Measurements from ENCODE around the gene TMEM217. TPM values are rescaled to one million over a fixed set of nuclear protein-coding genes. Genes with fewer than 3 reads are reported as not detected.
"Not testable (repeated sequence)": the region's sequence is repeated elsewhere in the genome, so short reads cannot be mapped to it uniquely, and the experiment has no call there.

TMEM217 gene
- total RNA-seq, 1 donor from 2014 or later = 12.4 TPM

DNA sequence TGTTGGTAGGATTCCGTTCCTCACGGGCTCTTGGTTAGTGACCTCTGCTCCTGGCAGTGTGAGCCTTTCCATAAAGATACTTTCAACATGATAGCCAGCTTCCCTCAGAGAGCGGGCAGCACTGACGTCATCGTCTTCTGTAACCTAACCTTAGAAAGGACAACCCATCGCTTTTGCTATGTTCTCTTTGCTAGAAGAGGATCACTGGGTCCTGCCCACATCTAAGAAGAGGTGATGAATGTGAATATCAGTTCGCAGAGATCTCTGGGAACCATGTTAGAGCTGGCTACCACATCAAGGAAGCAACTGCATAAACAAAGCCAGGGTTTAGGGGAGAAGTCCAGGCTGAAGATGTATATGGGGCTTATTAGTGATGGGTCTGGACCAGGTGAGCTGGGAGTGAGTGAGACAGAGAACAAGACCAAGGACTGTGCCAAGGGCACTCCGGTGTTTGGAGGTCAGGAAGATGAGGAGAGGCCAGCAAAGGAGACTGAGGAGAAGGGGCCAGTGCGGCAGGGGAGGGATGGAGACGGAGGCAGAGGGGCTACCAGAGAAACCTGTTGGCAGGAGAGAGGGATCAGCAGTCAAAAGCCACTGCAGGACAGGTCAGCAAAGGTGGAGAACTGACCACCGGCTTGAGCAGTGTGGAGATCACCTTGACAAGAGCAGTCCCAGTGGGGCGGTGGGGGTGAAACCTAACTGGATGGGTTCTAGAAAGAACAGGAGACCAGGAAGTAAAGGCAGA lies 48.3 kb downstream of the TMEM217 start:
- DNase-seq = no peak

- no peak for DNase-seq
These were observed 49.2 kb downstream of the TMEM217 start for GRCh38 chr6:37208793-37209192.

GRCh38 chr6:37207903-37208456 lies 50.0 kb downstream of the TMEM217 start:
- peak; percentile 86 for DNase-seq

- DNase-seq = no peak
These were observed 51.3 kb downstream of the TMEM217 start for GRCh38 chr6:37206622-37207021.

- no peak for DNase-seq
These were observed 52.0 kb downstream of the TMEM217 start for GRCh38 chr6:37205997-37206340.

DNA sequence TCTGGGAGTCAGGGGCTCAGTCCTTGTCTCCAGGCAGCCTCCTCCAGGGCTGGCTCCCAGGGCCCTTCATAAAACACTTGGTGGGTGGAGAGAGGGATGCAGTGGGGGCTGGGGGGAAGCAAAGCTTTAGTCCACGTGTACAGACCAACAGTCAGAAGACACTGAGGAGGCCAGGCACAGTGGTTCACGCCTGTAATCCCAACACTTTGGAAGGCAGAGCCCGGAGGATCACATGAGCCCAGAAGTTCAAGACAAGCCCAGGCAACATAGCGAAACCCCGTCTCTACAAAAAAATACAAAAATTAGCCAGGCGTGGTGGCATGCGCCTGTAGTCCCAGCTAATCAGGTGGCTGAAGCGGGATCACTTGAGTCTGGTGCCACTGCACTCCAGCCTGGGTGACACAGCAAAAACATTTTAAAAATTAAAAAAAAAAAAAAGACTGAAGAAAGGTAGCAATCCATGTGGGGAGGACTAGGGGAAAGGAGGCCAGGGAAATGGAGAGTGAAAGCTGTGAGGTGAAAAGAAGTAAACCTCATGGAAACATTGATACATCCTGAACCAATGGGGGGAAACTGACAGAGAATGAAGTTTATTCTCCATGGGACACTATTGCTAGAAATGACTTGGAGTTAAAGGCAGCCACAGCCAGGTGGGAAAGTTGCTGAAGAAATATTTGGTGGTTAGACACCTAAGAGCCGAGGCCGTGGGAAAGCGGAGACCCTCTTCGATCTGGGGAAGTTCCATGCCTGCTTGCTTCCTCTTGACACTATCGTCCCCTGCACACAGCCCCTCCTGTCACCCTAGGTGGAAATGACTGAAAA lies 52.6 kb downstream of the TMEM217 start:
- no peak for DNase-seq

DNA sequence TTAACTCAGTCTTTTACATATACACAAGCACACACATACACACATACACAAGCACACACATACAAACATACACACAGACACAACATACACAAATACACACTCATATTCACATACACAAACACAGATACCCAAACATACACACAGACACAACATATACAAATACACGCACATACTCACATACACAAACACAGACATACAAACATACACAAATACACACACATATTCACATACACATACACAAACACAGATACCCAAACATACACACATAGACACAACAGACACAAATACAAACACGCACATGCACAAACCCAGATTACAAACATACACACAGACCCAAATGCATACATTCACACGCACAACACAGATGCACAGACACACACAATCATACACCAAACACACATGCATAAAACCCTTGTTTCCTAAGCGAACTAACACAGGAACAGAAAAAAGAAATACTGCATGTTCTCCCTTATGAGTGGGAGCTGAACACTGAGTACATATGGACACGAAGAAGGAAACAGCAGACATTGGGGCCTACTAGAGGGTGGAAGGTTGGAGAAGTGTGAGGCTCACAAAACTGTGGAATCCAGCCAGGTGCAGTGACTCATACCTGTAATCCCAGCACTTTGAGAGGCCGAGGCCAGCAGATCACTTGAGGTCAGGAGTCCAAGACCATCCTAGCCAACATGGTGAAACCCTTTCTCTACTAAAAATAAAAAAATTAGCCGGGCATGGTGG lies 53.8 kb downstream of the TMEM217 start:
- no peak for DNase-seq

GRCh38 chr6:37202788-37203491 lies 55.0 kb downstream of the TMEM217 start:
- no peak for DNase-seq

DNA sequence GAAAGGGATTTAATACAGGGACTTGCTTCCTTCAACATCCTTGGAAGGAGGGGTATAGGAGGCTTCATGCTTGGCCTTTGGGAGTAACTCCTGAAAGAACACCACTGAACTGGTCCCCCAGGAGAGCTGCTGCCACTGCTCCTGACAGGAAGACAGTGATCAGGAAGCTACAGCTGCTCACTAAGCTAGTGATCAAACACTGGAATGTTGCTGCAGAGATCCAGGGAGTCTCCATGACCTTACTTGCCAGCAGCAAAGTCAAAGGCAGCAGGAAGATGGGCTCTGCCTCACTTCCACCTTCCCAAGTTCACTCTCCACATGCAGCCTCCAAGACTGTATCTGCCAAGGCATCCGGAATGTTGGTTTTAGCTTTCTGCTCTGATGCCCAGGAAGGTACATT lies 56.2 kb downstream of the TMEM217 start:
- no peak for DNase-seq

DNA sequence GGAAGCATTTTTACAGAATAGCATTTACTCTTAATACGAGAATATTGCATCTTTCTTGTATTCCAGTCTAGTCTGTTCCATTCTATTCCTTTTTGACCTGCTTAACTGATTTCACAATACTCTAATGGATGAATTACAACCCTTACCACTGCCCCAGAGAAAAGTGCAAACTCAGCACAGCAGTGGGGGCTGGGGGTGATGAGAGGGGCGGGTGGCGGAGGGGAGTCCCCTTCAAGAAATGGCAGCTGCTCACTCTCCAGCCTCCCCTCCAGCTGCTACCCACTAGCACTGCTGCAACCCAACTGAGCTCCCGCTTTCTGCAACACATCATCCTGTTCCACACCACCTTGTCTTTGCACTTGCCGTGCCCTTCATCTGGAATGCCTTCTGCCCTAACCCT lies 57.9 kb downstream of the TMEM217 start:
- no peak for DNase-seq

GRCh38 chr6:37196451-37196850 lies 61.5 kb downstream of the TMEM217 start:
- DNase-seq = not testable (repeated sequence)

DNA sequence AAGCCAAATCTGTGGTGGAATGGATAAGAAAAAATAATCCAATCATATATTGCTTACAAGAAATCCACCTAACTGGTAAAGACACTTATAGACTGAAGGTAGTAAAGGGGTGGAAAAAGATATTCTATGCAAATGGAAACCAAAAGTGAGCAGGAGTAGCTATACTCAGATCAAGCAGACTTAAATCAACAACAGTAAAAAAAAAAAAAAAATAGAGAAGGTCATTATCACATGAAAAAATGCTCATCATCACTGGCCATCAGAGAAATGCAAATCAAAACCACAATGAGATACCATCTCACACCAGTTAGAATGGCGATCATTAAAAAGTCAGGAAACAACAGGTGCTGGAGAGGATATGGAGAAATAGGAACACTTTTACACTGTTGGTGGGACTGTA lies 63.1 kb downstream of the TMEM217 start:
- DNase-seq = not testable (repeated sequence)

DNA sequence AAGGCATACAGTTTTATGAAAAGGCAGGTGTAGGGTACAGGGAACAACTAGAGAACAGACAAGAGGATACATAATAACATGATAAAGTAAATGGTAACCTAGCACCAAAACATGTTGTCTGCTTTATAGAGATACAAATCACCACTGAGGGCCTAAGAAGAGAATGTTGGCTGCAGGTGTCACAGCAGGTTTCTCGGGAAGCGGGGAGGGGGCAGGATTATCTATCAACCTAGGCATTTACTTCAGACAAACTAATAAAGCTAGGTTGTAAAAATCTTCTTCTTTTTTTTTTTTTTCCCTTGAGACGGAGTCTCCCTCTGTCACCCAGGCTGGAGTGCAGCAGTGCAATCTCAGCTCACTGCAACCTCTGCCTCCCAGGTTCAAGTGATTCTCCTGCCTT lies 65.3 kb downstream of the TMEM217 start:
- DNase-seq = no peak

DNA sequence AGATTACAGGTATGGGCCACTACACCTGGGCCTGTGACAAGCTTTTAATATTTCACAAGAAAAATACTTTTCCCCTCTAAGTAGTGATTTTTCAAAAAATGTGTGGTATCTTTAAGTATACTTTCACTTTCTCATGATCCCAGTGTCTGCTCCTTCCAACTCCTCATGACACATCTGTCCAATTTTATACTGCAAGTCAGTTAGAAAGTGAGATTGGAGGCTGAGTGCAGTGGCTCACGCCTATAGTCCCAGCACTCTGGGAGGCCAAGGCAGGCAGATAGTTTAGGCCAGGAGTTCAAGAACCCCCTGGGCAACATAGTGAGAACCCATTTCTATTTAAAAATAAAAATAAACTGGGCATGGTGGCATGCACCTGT lies 67.8 kb downstream of the TMEM217 start:
- DNase-seq = no peak

DNA sequence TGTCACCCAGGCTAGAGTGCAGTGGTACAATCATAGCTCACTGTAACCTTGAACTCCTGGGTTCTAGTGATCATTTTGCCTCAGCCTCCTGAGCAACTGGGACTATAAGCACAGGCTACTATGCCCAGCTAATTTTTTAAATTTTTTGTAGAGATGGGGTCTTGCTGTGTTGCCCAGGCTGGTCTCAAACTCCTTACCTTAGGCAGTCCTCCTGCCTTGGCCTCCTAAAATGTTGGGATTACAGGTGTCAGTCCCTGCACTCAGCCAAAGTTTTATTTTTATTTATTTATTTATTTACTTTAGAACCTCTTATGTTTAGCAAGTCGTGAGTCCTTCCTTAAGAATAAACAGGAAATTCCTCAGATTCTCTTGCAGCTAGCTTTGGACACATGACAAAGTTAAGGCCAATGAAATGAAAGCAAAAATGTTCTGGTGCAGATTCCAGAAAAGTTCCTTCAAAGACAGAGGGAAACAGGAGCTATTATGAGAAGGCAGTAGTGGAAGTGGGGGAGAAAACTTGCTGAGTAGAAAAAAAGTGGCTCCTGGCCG lies 68.9 kb downstream of the TMEM217 start:
- DNase-seq = no peak

- DNase-seq = no peak
These were observed 70.5 kb downstream of the TMEM217 start for GRCh38 chr6:37187321-37188022.

DNA sequence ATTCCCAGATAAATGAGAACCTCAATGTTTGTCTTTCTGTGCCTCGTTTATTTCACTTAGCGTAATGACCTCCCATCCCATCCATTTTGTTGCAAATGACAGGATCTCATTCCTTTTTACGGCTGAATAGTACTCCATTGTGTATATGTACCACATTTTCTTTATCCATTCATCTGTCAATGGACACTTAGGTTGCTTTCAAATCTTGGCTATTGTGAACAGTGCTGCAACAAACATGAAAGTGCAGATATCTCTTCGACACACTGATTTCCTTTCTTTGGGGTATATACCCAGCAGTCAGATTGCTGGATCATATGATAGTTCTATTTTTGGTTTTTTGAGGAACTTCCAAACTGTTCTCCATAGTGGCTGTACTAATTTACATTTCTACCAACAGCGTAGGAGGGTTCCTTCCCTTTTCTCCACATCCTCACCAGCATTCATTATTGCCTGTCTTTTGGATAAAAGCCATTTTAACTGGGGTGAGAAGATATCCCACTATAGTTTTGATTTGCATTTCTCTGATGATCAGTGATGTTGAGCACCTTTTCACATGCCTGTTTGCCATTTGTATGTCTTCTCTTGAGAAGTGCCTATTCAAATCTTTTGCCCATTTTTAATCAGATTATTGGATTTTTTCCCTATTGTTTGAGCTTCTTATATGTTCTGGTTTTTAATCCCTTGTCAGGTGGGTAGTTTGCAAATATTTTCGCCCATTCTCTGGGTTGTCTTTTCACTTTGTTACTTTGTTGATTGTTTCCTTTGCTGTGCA lies 71.8 kb downstream of the TMEM217 start:
- not testable (repeated sequence) for DNase-seq

GRCh38 chr6:37182736-37183590 lies 75.0 kb downstream of the TMEM217 start:
- no peak for DNase-seq

- DNase-seq = not testable (repeated sequence)
These were observed 77.3 kb downstream of the TMEM217 start for GRCh38 chr6:37180610-37181009.

DNA sequence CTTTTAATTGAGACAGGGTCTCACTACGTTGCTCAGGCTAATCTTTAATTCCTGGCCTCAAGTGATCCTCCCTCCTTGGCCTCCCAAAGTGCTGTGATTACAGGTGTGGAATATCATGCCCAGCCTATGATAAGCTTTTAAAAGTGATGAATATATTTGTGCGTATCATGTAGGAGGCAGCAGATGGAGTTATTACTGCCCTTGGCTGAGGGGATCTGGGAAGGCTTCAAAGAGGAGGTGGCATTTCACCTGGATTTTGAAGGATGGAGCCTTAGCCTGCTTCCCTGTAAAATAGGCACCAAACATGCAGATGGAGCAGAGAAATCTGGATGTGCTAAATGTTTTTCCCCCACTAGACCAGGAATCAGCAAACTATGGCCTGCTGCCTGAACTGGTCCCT lies 77.9 kb downstream of the TMEM217 start:
- no peak for DNase-seq

Measured in dermis blood vessel endothelial cell (primary cell).